Ectodermal cell (in vitro differentiated cells): ENCODE data around the gene SMOC2.

Experiments
- H3K27ac ChIP-seq: 2 replicates; pipeline ENCODE4 v1.7.0; 2013; ENCODE audit warnings: mild to moderate bottlenecking, low read depth, low read length; ENCODE audit not compliant: insufficient read depth, poor library complexity, severe bottlenecking
- H3K27me3 ChIP-seq: 2 replicates; pipeline ENCODE4 v1.7.0; 2013; ENCODE audit warnings: mild to moderate bottlenecking, low read length; ENCODE audit not compliant: insufficient read depth, control insufficient read depth, poor library complexity, severe bottlenecking
- H3K36me3 ChIP-seq: one replicate; pipeline ENCODE4 v1.7.0; 2013; ENCODE audit warnings: low read length; ENCODE audit not compliant: control insufficient read depth, insufficient read depth
- H3K4me1 ChIP-seq: one replicate; pipeline ENCODE4 v1.7.0; 2013; ENCODE audit warnings: low read length; ENCODE audit not compliant: control insufficient read depth, insufficient read depth
- H3K4me3 ChIP-seq: 2 replicates; pipeline ENCODE4 v1.7.0; 2013; ENCODE audit warnings: low read depth, low read length, control low read depth; ENCODE audit not compliant: insufficient read depth
- H3K9me3 ChIP-seq: 2 replicates; pipeline ENCODE4 v1.7.0; 2013; ENCODE audit warnings: mild to moderate bottlenecking, low read length, moderate library complexity; ENCODE audit not compliant: control insufficient read depth
- WGBS, 2 experiments: methylation state at CpG; one replicate each; pipeline ENCODE4 v1.1.7; 2013; ENCODE audit warnings: missing lambda C conversion rate in 2 of 2; 5-methylcytosine and 5-hydroxymethylcytosine counted together

SMOC2 gene

DNA sequence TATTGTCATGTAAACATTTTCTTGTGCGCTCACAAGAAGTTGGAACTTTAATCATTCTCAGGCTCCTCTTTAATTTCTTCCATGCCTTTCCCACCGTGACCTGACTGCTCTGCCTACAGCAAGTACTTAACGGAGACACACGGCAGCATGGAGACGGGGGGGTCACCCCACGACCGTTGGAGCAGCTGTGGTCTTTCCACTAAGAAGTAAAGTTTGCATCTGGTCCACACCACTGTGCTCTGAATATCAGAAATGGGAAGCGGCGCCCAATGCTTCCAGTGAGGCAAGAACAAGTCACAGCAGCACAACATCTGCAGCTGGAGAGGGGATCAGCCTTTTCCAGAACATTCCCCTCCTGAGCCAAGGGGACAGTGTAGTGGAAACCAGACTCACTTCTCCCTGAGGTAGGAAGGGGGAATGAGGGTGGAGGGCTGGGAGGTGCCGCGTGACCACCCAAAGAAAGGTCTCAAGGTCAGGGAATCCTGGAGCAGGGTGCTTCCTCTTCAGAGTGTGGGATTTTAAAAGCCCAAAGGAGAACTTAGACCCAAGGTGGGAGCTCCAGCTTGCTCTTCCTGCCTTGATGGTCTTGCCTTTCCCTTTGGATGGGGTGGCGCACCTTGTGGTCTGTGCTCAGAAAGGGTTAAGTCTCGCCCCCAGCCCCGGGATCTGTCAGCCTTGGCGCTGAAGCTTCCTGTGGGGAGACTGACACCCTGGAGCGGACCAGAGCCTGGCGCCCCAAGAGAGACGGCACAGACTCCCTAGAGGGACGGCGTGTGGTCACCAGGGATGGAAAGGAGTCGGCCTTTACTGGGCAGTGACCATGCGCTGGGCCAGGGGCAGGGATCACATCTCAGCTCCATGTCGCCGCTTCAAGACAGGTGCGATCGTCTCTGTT, 25.6 kb upstream of the SMOC2 start:
- no peak overlapping the region for H3K4me3 ChIP-seq
- H3K4me1 ChIP-seq: no peaks in the 10 kb centered on the region
- no peaks in the 10 kb centered on the region for H3K36me3 ChIP-seq
- H3K27ac ChIP-seq: no peak overlapping the region
- WGBS, 2 experiments: 93 to 94% methylated on average over 26 of the region's 26 CpGs
- H3K27me3 ChIP-seq: no peaks in the 10 kb centered on the region
- H3K9me3 ChIP-seq: no peaks in the 10 kb centered on the region

DNA sequence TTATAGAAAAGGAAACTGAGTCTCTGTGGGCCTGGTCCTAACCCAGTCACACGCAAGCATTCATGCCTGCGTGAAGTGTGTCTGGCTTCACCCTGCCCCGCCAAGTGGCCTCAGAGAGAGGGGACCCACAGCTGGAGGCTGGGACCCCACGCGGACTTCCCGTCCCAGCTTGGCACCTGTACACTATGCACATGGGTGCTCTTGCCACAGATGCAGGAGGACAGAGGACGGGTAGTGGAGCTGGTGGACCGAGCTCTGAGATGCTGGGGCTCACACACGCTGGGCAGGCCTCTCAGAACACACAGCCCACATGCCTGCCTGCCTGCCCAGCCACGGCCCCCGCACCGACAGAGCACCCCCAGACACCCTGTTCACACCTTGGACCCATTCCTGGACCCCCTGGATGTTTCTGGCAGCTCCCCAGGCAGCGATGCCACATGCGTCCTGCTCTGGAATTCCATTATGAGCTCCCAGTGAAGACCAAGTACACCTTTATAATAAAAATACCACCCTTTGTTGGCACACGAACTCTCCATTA, 24.9 kb upstream of the SMOC2 start:
- no peaks in the 10 kb centered on the region for H3K4me1 ChIP-seq
- WGBS, 2 experiments: 94 to 95% methylated on average over 15 of the region's 15 CpGs
- no peaks in the 10 kb centered on the region for H3K9me3 ChIP-seq
- no peak overlapping the region for H3K27ac ChIP-seq
- no peaks in the 10 kb centered on the region for H3K36me3 ChIP-seq
- no peaks in the 10 kb centered on the region for H3K27me3 ChIP-seq
- H3K4me3 ChIP-seq: no peak overlapping the region

DNA sequence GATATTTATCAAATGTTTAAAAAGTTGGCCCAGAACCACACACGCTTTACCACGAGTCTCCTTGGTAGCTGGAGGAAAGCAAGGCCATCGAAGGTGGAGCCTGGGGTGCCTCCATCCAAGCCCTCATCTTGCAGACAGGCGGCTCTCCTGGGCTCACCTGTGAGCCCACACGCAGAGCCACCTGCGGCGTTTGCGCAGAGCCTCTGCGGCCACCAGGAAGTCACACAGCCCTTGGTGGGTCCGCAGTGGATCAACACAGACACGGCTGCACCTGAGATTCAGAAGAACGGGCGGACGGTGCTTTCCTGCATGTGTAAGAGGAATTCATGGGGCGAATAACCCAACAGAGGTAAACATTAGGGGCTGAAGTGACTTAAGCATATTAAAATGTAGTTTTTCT, 24.5 kb upstream of the SMOC2 start:
- Histone ChIP-seq H3K4me1 (no peaks in the 10 kb centered on the region), H3K36me3 (no peaks in the 10 kb centered on the region), H3K9me3 (no peaks in the 10 kb centered on the region), H3K4me3 (no peak overlapping the region), H3K27ac (no peak overlapping the region), H3K27me3 (no peaks in the 10 kb centered on the region)
- 96% methylated on average over 15 of the region's 15 CpGs for WGBS, 2 experiments

DNA sequence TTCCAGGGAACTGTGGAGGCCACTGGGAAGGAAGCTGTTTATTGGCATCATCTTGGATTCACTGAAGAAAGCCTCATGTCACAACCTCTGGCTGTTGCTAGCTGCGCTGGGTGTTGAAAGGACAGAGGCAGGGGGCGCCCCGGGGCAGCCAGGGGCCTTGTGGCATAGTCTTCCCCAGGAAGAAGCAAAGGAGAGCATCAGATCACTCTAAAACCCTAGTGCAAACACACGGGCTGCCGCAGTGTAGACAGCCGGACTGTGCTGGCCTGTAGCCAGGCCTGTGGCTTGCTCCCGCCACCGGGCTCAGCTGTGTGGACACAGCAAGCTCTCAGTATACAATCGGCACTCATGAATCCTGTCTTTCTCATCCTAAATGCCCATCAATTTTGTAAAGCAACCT, 23.8 kb upstream of the SMOC2 start:
- no peaks in the 10 kb centered on the region for H3K9me3 ChIP-seq
- no peak overlapping the region for H3K4me3 ChIP-seq
- no peaks in the 10 kb centered on the region for H3K36me3 ChIP-seq
- no peaks in the 10 kb centered on the region for H3K27me3 ChIP-seq
- H3K4me1 ChIP-seq: no peaks in the 10 kb centered on the region
- WGBS, 2 experiments: 81% methylated on average over 9 of the region's 9 CpGs
- no peak overlapping the region for H3K27ac ChIP-seq

DNA sequence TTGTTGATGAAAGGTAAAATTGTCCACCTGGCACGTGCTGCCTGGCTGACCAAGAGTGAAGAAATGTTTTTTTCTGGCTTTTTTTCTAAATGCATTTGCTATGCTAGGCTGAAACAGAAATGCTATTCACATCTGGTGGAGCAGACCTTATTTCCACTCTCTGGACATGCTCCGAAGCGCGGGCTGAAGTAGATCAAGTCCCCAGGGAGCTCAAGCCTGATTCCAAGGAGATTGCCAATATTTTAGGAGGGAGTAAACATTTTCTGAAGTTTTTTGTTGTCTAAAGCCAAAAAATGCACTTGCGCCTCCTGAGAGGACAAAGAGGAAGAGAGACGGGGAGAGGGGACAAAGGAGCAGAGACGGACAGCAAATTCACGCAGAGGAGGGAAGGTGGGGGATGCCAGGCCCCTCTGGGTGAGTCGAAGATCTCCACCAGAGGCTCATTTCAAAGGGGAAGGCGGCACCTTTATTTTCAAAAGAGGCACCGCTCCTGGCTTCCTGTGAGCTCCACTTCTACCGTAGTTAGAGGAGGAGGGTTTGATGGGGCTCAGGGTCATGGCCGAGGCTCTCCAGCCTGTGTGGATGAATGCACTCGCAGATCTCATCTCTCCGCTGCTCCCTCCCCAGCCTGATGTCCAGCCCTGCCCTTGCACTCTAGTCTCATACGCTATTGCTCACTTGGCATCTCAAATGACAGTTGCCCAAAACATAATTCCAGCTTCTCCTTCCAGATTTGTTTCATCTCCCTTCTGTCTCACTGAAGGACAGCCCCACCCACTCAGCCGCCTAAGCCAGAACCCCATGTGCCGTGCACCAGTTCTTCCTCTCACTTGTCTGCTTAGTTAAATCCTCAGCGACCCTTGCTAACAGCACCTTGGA, 23.1 kb upstream of the SMOC2 start:
- Histone ChIP-seq H3K4me1 (no peaks in the 10 kb centered on the region), H3K27ac (no peak overlapping the region), H3K36me3 (no peaks in the 10 kb centered on the region), H3K9me3 (no peaks in the 10 kb centered on the region), H3K4me3 (no peak overlapping the region), H3K27me3 (no peaks in the 10 kb centered on the region)
- 75 to 78% methylated on average over 19 of the region's 19 CpGs for WGBS, 2 experiments

DNA sequence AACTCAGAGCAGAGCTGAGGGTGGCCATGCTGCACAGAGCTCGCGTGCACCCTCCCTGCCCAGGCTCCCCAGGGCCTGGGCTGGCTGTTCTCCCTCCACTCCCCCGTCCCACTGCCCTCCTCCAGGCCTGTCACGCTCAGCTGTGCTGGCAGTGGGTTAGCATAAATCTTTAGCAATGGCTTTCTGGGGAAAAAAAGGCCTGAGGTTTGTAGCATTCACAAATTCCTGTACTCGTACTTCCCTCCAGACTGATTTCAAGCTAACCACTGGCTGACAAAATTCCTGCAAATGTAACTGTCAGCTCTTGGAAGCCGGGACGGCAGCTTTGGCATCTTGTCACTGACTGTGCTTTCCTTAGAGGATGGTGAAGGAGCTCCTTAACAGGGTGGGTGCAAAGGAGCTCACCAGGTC, 22.3 kb upstream of the SMOC2 start:
- Histone ChIP-seq H3K27me3 (no peaks in the 10 kb centered on the region), H3K36me3 (no peaks in the 10 kb centered on the region), H3K27ac (no peak overlapping the region), H3K9me3 (no peaks in the 10 kb centered on the region), H3K4me1 (no peaks in the 10 kb centered on the region), H3K4me3 (no peak overlapping the region)
- WGBS, 2 experiments: 82 to 88% methylated on average over 7 of the region's 7 CpGs

DNA sequence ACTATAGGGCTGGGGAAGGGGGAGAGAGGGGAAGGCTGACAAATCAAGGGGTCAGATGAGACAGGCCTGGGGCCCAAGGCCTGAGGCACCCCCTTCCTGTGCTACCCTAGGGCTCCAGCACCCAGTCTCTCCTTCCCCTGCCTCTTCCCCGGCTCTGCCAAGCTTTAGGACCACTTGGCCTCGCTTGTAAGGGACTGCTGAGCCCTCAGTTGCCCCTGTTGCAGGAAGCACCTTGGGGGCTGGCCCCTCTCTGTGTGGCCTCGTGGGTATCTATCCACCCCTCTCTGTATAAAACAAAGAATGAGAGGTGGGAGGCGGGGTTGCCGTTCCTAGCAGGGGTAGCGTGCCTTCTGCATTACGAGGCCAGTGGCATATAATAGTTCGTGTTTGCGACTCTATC, 21.4 kb upstream of the SMOC2 start:
- no peaks in the 10 kb centered on the region for H3K4me1 ChIP-seq
- 84 to 85% methylated on average over 9 of the region's 9 CpGs for WGBS, 2 experiments
- no peaks in the 10 kb centered on the region for H3K27me3 ChIP-seq
- H3K4me3 ChIP-seq: no peak overlapping the region
- H3K9me3 ChIP-seq: no peaks in the 10 kb centered on the region
- H3K36me3 ChIP-seq: no peaks in the 10 kb centered on the region
- H3K27ac ChIP-seq: no peak overlapping the region

DNA sequence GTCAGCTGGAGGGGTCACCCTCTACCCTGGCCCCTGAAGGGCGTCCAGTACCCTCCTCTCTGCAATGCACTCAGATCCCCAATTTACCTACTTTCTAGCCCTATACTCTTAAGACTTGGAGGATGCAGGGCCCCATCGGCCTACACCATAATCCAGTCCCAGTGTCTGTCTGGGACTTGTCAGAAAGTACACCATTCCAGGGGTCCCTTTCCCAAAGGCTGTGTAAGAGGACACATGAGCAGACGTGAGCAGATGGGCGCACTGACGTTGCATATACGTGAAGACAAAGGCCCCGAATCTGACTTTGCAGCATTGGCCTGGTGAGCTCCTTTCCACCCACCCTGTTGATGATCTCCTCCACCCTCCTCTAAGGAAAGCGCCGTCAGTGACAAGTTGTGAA, 20.9 kb upstream of the SMOC2 start:
- H3K27ac ChIP-seq: no peak overlapping the region
- H3K4me1 ChIP-seq: no peaks in the 10 kb centered on the region
- no peaks in the 10 kb centered on the region for H3K27me3 ChIP-seq
- H3K9me3 ChIP-seq: no peaks in the 10 kb centered on the region
- WGBS, 2 experiments: 91 to 94% methylated on average over 9 of the region's 9 CpGs
- H3K36me3 ChIP-seq: no peaks in the 10 kb centered on the region
- H3K4me3 ChIP-seq: no peak overlapping the region

DNA sequence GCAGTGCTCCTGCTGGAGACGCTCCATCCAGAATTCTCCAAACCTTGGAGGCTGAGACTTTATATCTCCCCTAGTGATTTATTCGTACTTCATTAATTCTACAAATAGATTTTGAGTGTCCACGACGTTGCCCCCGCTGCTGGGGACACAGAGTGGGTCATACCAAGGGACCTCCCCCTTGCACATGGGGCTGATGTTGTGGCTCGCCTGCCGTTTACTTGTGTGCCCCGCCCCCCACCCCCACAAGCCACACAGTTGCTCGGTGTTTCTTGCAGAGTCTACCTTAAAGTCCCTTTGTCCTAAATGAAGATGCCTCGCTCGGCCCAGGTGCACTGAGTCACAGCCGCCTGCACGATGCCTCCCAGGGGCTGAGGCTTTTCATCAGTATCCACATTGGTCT, 20.3 kb upstream of the SMOC2 start:
- H3K4me3 ChIP-seq: no peak overlapping the region
- H3K36me3 ChIP-seq: no peaks in the 10 kb centered on the region
- H3K4me1 ChIP-seq: no peaks in the 10 kb centered on the region
- no peaks in the 10 kb centered on the region for H3K9me3 ChIP-seq
- H3K27ac ChIP-seq: no peak overlapping the region
- 87 to 88% methylated on average over 13 of the region's 13 CpGs for WGBS, 2 experiments
- no peaks in the 10 kb centered on the region for H3K27me3 ChIP-seq

DNA sequence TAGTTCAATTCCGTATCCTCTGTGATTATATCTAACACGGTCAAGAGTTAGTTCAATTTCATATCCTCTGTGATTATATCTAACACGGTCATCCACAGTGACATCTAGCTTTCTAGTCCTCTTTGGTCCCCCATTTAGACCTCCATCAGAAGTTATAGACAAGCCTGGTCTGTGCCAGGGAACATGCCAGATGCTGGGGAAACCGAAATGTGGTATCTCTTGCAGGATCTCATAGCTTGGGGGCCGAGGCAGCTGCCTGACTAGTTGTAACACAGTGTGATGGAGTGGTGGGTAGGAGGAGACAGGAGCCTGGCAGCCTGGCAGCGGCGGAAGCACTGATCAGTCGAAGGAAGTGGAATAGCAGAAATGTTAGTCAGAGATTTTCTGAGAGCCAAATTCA, 13.8 kb upstream of the SMOC2 start:
- no peaks in the 10 kb centered on the region for H3K27me3 ChIP-seq
- 91 to 92% methylated on average over 8 of the region's 8 CpGs for WGBS, 2 experiments
- H3K4me1 ChIP-seq: peaks cover 3% of the 10 kb centered on the region
- no peaks in the 10 kb centered on the region for H3K9me3 ChIP-seq
- H3K27ac ChIP-seq: no peak overlapping the region
- H3K4me3 ChIP-seq: no peak overlapping the region
- no peaks in the 10 kb centered on the region for H3K36me3 ChIP-seq
